Activated CD4-positive, alpha-beta T cell treated with anti-CD3 and anti-CD28 coated beads, Interleukin-2, amount 50 U/mL, for 4 hours (primary cell): ENCODE data around the gene CRHR1.
"Not testable (repeated sequence)": the region's sequence is repeated elsewhere in the genome, so short reads cannot be mapped to it uniquely, and the experiment has no call there.

Source experiments
- DNase-seq, 2 experiments: peaks; one replicate each; pipeline ENCODE4 v3.0.0-alpha.2; 2020

Gene CRHR1

GRCh38 chr17:45784293-45784740 lies at the start of gene CRHR1:
Gene CRHR1, plus strand, starts transcription at chr17:45784320. Its CDS starts 225 bp downstream, at chr17:45784545.
- DNase-seq, result no peak

- DNase-seq, result no peak
These were observed 49.5 kb upstream of the CRHR1 start for GRCh38 chr17:45734598-45734997.

- DNase-seq, result no peak
These were observed 48.6 kb upstream of the CRHR1 start for GRCh38 chr17:45735488-45735887.

GRCh38 chr17:45739786-45740185 lies 44.3 kb upstream of the CRHR1 start:
- DNase-seq, result no peak

GRCh38 chr17:45740553-45741330 lies 43.4 kb upstream of the CRHR1 start:
- DNase-seq, result no peak

GRCh38 chr17:45742251-45742650 lies 41.9 kb upstream of the CRHR1 start:
- no peak for DNase-seq

- DNase-seq, result no peak
These were observed 40.3 kb upstream of the CRHR1 start for GRCh38 chr17:45743626-45744326.

- DNase-seq, result not testable (repeated sequence)
These were observed 39.3 kb upstream of the CRHR1 start for GRCh38 chr17:45744826-45745225.

GRCh38 chr17:45745601-45746494 lies 38.3 kb upstream of the CRHR1 start:
- DNase-seq, result no peak

GRCh38 chr17:45747911-45748310 lies 36.2 kb upstream of the CRHR1 start:
- DNase-seq, result no peak

GRCh38 chr17:45748731-45749310 lies 35.3 kb upstream of the CRHR1 start:
- no peak for DNase-seq

GRCh38 chr17:45749831-45750335 lies 34.2 kb upstream of the CRHR1 start:
- no peak for DNase-seq

GRCh38 chr17:45750779-45751440 lies 33.2 kb upstream of the CRHR1 start:
- no peak for DNase-seq

- DNase-seq, result no peak
These were observed 32.7 kb upstream of the CRHR1 start for GRCh38 chr17:45751466-45751865.

- DNase-seq, result no peak
These were observed 31.9 kb upstream of the CRHR1 start for GRCh38 chr17:45752246-45752645.

GRCh38 chr17:45753645-45754225 lies 30.4 kb upstream of the CRHR1 start:
- no peak for DNase-seq

- no peak for DNase-seq
These were observed 29.1 kb upstream of the CRHR1 start for GRCh38 chr17:45755050-45755449.

GRCh38 chr17:45756266-45756991 lies 27.7 kb upstream of the CRHR1 start:
- DNase-seq, result no peak

GRCh38 chr17:45757431-45758218 lies 26.5 kb upstream of the CRHR1 start:
- no peak for DNase-seq

GRCh38 chr17:45758544-45758943 lies 25.6 kb upstream of the CRHR1 start:
- DNase-seq, result no peak
